ENCODE results near the gene CILP.
"Not testable (repeated sequence)": the region's sequence is repeated elsewhere in the genome, so short reads cannot be mapped to it uniquely, and the experiment has no call there.

CILP gene

GRCh38 chr15:65194826-65195547 is 16.3 kb downstream of the CILP start:
- no peak for DNase-seq

GRCh38 chr15:65192016-65192415 is 19.3 kb downstream of the CILP start:
- DNase-seq: no peak

DNA sequence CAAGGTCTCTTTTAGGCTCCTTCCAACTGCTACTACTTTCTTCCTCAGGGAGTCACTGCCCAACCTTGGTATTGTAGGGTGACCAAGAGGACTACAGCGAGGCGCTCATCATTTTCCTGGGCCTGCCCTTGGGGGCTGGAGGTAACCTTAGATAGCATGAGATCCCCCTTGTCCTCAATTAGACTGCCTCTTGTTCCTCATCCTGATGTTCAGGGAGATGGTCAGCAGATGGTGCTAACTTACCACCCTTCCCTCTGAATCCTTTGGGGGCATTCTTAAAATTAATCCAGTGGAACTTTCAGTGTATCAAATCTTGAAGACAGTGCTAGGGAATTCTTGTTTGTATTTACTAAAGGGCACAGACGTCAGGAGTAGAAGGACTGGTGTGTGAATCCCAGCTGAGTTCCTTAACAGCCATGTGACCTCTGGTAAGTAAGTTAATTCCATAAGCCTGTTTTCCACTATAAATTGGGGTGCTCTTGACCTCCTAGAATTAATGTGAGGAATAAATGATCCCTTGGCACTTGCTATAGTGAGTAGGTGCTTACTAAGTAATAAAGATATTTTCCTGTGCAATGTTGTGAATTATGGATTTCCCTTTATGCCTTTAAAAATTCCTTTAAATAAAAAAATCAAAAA is 22.1 kb downstream of the CILP start:
- peak in 1 of 2 donors; percentile 32 for DNase-seq

DNA sequence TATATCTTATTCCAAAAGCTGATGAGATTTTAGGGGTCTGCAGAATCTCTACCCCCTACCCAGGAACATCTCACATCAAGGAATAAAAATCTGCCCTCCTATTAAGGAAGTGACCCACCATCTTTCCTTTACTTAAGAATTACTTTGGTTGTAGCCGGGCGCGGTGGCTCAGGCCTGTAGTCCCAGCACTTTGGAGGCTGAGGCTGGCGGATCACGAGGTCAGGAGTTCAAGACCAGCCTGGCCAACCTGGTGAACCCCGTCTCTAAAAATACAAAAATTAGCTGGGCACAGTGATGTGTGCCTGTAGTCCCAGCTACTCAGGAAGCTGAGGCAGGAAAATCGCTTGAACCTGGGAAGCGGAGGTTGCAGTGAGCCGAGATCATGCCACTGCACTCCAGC is 22.8 kb downstream of the CILP start:
- not testable (repeated sequence) for DNase-seq

DNA sequence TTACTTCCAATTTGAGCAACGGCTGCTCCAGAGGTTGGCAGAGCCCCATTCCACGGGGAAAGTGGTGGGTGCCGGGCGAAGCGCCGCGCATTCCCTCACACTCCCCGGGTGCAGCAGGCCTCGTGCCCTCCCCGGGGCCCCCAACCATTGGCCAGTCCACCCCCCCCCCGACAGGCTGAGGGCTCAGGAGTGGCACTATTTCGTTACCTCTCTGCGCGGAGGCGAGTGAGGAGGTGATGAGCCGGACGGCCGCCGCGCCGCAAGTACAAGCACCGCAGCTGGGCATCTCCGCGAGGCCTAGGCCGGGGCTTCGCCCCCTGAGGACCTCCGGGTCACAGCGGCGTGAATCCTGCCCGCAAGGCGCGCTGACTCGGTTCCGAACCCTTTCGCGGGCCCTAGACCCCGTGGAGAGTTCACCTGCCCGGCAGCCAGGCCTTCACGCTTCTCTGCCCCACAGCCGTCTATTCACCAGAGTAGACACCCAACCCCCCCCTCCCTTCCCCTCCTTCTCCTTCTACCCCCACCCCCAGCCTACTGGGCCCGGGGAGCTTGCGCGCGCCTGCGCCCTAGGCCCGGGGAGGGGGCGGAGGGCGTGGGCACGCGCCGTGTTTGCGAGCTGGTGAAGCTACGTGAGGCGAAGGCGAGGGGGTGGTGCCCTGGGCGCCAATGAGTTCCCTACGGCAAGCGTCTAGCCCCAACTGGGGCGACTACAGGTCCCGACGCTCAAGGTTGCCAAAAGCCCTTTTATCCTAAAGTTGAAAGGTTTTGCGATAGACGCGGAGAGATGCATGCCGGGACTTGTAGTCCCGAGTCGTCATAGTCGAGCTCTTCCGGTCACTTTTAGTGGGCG is 26.2 kb downstream of the CILP start, which contains the start of gene CLPX:
Gene CLPX, minus strand, starts transcription at position 475 of the 850 bp plus-strand sequence. Its CDS starts 189 bp downstream, at position 286.
- peak; percentile 88 for DNase-seq

- DNase-seq: peak in 1 of 2 donors; percentile 41
These were observed 26.9 kb downstream of the CILP start for GRCh38 chr15:65184305-65184867.

- no peak for DNase-seq
These were observed 27.5 kb downstream of the CILP start for GRCh38 chr15:65183865-65184159.

DNA sequence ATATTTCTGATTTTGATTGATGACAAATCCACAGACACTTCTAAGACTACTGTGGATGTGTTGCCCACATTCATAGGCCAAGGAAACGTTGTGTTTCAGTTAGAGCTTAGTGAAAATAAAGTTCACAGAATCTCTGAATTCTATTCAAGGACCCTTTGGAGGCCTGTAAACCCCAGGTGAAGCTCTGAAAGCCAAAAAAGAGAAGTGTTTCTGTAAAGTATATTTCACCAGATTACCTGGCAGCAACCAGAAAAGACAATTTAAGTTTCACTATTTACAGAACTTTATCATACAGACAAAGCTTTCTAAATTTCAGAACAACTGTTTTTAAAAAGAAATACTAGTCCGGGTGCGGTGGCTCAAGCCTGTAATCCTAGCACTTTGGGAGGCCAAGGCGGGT is 28.7 kb downstream of the CILP start:
- DNase-seq: no peak

DNA sequence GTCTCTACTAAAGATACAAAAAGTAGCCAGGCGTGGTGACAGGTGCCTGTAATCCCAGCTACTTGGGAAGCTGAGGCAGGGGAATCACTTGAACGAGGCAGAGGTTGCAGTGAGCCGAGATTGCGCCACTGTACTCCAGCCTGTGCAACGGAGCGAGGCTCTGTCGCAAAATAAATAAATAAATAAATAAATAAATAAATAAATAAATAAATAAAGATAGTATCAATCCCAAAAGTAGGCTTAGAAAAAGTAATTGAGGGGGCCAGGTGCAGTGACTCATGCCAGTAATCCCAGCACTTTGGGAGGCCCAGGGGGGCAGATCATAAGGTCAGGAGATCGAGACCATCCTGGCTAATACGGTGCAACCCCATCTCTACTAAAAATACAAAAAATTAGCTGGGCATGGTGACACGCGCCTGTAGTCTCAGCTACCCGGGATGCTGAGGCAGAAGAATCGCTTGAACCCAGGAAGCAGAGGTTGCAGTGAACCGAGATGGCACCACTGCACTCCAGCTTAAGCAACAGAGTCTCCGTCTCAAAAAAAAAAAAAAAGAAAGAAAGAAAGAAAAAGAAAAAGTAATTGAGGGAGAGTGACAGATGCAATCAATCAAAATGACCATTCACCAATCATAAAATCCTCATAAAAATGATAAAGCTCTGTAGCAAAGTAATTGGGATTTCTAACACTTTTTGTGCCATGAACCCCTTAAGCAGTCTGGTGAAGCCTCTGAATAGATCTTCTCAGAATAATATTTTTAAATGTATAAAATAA is 29.5 kb downstream of the CILP start:
- not testable (repeated sequence) for DNase-seq

DNA sequence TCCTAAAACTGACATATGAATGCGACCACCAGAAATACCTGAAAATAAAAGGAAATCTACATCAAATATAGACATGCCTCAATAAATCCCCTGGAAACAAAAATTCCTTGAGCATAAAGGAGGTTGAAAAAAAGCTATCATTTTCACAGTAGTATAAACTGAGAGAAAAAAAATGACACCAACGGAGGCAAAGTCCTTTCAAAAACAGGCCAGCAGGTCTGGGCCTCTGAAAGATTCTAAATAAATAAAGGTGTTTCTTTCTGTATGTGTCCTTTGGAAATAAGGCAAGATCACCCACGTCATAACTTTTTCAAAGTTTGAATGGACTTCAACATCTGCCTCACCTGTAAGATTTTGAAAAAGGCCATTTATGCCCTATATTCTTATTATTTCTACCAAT is 31.1 kb downstream of the CILP start:
- DNase-seq: no peak

DNA sequence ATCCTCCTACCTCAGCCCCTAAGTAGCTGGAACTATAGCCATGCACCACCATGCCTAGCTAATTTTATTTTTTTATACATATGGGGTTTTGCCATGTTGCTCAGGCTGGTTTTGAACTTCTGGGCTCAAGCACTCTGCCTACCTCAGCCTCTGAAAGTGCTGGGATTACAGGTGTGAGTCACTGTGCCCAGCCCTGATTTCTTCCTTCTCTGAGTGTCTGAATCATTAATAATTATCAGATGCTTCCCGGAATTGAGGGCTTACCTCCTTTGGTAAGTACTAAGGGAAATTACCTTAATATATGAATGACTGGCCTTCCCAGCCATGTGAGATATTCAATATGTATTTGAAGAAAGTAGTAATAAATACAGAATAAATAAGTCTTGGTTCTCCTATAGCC is 33.4 kb downstream of the CILP start:
- no peak for DNase-seq

DNA sequence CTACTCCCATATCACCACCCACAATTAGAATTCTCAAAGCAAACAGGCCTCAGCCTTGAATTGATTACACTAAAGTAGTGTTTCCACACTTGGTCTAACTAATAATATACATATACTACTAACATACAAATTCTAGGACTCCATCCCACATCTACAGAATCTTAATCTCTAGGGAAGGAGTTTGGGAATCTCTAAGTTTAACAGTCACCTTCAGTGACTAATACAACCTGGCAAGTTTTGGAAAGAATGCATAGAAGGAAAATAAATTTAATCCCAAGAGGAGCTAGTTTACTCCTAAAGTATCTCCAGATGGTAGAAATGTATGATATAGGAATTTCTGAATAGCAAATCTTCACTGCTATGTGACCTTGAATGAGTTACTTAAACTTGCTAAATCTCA is 35.2 kb downstream of the CILP start:
- DNase-seq: no peak

- DNase-seq: no peak
These were observed 35.8 kb downstream of the CILP start for GRCh38 chr15:65175511-65175910.

DNA sequence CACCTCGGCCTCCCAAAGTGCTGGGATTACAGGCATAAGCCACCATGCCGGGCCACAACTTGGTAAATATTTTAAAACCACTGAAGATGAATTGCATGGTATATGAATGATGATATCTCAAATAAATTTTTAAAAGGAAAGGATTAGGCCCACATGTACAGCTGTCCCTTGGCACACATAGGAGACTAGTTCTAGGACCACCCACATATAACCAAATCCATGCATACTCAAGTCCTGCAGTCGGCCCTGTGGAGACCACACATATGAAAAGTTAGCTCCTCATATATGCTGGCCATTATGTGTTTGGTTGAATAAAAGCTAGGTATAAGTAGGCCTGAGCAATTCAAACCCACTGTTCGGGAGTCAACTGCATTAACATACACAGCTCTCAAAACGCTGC is 36.8 kb downstream of the CILP start:
- no peak for DNase-seq

- no peak for DNase-seq
These were observed 38.7 kb downstream of the CILP start for GRCh38 chr15:65172531-65172930.

GRCh38 chr15:65171428-65171827 is 39.8 kb downstream of the CILP start:
- DNase-seq: no peak

DNA sequence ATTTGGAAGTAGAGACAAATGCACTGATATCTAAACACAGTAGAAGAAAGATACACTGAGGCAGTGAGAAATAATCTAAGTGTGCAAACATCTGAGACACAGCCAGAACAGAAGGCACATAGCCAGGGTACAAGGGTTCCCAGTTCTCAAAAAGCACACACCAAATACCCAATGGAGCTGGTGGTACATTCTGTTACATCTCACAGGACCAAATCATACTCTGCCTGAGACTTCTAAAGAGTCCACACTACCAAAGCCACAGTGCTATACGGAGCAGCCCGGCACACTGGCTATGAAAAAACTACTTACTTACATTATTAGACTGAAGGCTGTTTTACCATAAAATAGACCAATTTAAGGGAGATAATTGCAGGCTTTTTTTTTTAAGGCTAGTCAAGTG is 45.4 kb downstream of the CILP start:
- no peak for DNase-seq

GRCh38 chr15:65164139-65164538 is 47.1 kb downstream of the CILP start:
- peak in 1 of 2 donors; percentile 11 for DNase-seq

DNA sequence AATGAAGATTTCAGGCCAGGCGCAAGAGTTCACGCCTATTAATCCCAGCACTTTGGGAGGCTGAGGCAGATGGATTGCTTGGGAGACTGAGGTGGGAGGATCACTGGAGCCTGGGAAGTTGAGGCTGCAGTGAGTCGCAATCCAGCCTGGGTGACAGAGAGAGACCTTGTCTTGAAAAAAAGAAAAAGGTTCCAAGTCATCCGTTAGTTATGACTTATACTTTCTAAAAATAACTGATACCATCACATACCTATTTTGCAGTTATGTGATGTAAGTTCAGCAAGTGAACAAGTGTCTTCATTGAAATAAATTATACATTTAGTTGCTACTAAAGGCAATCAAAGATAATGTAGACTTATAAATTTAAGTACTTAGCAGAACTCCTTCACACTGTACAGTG is 48.2 kb downstream of the CILP start:
- no peak for DNase-seq

DNA sequence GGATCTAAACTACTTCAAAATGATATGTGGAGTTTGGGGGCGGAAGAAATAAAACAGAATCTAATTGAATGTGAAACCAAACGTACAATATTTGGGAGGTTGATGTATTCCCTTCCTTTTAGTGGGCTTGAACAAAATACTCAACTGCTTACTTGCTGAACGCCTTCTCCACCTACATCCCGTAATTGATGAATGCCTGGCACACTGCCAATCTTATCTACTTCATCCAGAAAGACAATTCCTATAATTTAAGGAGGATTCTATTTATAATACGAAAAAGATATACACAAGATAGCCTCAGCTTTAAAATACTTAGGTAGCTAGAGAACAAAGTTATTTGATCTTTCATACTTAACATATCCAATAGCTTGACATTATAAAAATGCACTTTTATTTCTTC is 54.6 kb downstream of the CILP start:
- no peak for DNase-seq

DNA sequence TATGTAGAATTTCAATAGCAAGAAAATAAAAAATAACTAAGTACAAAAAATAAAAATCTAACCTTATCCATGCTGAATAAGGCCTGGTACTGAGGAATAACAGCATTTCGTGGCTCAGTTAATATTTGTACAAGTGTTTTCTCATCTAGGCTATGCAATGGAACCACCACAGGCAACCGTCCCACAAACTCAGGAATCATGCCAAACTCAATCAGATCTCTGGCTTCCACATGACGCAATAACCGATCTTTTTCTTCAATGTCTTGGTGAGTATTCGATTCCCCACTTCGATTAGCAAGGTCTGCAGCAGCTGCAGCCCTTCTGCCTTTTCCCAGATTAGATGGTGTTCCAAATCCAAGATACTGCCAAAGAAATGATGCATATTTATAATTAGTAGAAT is 56.6 kb downstream of the CILP start:
- no peak for DNase-seq

DNA sequence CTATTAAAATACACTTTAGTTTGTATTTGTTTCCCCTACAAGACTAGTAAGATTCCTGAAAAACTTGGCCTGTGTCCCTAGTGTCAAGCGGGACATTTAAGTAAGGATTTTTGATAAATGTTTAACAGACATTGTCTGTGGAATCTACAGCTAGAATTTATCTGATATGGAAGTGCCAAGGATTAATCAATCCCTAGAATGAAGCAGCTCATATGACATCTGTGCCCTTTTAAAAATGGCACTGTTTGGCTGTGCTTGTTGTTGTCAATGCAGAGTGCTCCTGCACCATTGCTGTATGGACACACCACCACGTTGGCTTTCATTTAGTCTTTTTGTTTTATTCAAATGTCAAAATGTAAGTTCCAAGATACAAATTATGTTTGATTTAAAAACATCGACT is 63.4 kb downstream of the CILP start:
- DNase-seq: no peak

- DNase-seq: no peak
These were observed 64.8 kb downstream of the CILP start for GRCh38 chr15:65146438-65146837.
